C4-2B (cell line): Measurements from ENCODE around the gene ITPR1.

Source experiments
- H3K27ac ChIP-seq: fragments of 450-650 bp; 2 replicates; pipeline ENCODE4 v1.5.1; 2017
- ZFX ChIP-seq: fragments of 450-650 bp; IDR thresholded peaks from 2 replicates; pipeline ENCODE4 v1.6.1; 2017
- TF ChIP-seq, protein P1 (sequence below): fragments of 450-650 bp; conservative IDR thresholded peaks from 2 replicates; pipeline ENCODE4 v1.5.1; 2017; ENCODE audit warnings: mild to moderate bottlenecking

Gene ITPR1

DNA sequence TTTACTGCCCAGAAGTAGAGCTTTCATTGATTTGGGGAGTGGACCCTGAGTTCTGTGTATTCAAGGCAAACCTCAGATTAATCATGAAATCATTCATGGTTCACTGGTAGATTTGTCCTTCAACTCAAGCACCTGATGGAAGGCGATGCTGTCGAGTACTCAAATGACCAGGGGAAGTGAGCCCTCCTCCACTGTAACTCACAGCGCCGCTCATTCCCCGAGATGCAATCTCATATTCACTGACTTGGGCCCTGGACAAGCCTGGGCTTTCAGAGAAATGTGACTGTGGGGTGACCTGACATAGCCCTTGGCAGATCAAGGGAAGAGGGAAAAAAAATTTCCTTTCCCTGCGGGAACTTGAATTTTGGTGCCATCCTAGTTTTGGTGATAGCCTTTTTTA is 329.4 kb downstream of the ITPR1 start:
- TF ChIP-seq, protein P1, sequence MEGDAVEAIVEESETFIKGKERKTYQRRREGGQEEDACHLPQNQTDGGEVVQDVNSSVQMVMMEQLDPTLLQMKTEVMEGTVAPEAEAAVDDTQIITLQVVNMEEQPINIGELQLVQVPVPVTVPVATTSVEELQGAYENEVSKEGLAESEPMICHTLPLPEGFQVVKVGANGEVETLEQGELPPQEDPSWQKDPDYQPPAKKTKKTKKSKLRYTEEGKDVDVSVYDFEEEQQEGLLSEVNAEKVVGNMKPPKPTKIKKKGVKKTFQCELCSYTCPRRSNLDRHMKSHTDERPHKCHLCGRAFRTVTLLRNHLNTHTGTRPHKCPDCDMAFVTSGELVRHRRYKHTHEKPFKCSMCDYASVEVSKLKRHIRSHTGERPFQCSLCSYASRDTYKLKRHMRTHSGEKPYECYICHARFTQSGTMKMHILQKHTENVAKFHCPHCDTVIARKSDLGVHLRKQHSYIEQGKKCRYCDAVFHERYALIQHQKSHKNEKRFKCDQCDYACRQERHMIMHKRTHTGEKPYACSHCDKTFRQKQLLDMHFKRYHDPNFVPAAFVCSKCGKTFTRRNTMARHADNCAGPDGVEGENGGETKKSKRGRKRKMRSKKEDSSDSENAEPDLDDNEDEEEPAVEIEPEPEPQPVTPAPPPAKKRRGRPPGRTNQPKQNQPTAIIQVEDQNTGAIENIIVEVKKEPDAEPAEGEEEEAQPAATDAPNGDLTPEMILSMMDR, result no peak
- TF ChIP-seq ZFX, result no peak
- no peak overlapping the region for H3K27ac ChIP-seq

DNA sequence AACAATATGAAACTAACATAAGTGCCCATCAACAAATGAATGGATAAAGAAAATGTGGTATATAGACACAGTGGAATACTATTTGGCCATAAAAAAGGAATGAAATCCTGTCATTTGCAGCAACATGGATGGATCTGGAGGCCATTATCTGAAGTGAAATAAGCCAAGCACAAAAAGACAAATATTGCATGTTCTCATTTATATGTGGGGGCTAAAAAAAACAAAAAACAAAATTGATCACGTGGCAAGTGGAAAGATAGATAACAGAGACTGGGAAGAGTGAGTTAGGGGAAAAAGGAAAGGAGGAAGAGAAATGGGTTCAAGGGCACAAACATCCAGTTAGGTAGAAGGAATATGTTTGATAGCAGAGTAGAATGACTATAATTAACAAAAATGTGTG is 330.2 kb downstream of the ITPR1 start:
- TF ChIP-seq, protein P1, result no peak
- no peak for TF ChIP-seq ZFX
- H3K27ac ChIP-seq, result no peak overlapping the region

DNA sequence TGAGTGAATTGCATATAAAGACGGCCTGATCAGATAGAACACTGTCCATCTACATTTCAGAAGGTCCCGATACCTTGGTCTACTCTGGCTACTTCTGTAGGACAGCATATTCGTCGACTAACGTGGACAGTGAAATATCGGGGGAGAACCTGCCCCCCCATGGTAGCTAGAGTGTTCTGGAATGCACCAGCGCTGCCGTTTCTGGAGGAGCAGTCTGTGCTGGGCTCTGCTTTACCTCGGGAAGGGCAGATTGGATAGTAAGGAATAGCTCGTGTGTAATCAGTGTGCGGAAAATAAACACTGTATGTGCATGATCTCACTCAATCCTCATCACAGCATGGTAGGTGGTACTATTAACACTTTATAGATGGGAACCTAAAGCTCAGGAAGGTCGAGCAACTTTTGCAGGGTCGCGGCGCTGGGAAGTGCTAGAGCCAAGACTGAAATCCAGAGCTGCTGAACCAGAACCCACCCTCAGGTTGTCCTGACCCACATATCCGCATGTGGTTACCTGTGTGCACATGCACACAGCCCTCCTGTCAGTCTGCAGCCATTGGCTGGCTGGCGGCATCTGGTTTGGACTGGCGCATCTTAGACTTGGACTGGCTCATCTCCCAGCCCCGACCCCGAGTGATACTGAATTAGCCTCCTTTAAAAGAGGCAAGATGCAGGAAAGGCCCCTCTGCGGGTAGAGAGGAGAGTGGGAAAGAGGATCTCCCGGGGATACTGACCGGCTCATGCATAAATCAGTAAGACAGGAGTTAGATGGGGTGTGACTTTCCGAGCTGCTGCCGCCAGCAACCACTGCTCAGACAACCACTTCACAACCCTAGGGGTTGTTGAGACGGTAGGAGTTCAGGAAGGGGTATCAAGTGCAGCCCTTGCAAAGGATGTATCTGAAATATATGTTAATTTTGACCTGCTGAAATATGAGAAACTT is 331.1 kb downstream of the ITPR1 start:
- no peak for TF ChIP-seq ZFX
- TF ChIP-seq, protein P1, result no peak
- no peak overlapping the region for H3K27ac ChIP-seq

DNA sequence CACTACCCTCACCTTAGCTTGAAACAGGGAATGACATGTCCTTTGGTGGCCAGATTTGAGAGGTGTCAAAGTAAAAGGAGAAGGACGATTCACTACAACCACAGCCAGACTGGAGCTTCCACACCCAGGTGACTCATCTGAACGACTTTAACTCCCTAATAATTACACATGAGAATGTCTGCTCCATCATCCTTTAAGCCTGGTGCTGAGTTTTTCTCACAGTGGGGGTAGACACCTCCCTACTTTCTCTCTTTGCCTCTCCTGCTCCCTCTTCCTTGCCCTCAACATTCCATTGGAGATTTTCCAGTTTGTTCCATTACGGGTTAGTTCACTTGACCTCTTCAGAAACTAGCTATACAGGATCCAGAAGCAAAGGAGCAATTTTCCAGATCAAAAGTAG is 331.8 kb downstream of the ITPR1 start:
- TF ChIP-seq ZFX, result no peak
- TF ChIP-seq, protein P1, result no peak
- no peak overlapping the region for H3K27ac ChIP-seq

DNA sequence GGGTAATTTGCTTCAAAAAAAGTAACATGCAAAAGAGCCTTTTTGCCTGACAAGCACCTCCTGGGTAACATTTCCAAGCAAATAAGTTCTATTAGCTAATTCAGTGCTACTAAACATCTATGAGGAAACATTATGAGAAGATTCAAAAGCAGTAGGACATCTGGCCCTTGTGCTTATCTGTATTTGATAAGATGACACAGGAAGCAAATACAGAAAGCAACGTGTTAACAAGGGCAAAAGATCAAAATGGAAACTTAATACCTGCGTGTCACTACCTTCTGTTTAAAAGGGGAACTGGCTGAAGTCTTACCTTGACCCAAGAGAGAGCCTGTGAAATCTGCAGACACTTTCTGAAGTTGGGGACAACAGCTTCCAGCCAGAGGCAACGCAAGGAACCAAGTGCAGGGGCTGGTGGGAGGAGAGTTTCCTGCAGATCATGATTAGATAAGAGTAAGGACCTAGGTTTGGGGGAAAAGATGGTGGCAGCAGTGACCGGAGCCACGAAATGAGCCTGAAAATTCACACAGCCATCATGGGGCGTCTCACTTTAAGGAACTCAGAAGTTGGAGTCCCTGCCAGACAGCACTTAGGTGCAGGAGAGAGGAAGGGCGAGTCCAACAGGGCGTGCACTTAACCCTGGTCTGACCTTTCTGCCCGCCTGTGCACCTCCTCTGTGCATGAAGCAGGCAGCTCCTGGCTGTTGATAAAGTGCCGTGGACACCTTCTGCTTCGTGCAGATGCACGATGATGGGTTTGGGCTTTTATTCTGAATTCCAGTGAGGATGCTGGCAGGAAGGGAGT is 332.5 kb downstream of the ITPR1 start:
- no peak overlapping the region for H3K27ac ChIP-seq
- TF ChIP-seq ZFX, result no peak
- TF ChIP-seq, protein P1, result no peak

DNA sequence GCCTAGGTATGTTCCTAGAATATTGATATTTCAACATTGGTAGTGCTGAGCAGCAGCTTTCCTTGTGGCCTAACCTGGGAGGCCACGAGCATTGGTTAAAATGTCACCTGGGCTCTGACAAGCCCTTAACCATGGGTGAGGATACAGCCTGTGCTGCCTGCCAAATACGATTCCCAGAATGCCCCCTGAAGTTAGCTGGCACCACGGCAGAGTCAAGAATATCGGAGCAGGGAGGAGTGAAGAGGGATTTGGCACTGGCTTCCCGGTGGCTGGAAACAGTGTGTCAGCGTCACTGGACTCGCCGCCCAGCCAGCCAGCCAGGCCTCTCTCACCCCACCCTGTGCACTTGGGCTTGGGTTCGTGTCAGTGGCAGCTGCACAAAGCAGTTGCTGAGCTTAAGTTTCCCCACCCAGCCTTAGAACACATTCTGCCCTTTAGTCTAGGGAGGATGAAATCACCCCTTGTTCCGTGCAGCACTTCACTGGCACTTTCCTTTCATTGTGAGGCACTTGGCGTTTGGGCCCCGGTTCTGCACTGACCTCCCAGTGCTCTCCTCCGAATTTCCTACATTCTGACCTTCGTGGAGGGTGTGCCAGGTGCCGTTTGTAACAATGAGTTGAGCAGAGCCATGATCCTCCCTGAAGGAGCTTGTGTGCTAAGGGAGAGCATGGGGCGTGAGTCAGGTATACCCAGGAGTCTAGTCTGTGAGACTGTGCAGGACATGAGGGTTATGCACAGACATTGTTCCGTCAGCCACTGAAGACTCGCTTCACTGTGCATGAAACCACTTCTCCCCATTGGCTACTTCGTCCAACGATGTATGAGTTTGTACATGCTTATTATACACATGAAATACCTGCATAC is 333.3 kb downstream of the ITPR1 start:
- H3K27ac ChIP-seq, result no peak overlapping the region
- TF ChIP-seq ZFX, result no peak
- TF ChIP-seq, protein P1, result no peak
